Measurements from ENCODE around the gene GAPVD1. TPM values are rescaled to one million over a fixed set of nuclear protein-coding genes. Genes with fewer than 3 reads are reported as not detected.
A peak's percentile ranks its signal among the peaks of the same experiment; 100 is the strongest.

The GAPVD1 gene
- total RNA-seq, 1 experiment from 2014 or later = 66.2 TPM

- intact Hi-C loops (cut with micrococcal nuclease; ENCODE audit: unreplicated experiment) = loop anchor here (1.0 kb wide), 2 partner anchors 81 to 118 kb away; no protein-coding TSS in a partner anchor
- peaks cover 4% of the 10 kb centered on the region for H3K4me1 Mint-ChIP-seq (ENCODE audit: low read depth, unreplicated experiment)
- peak; percentile 47 to 69 for DNase-seq
- H3K4me3 Mint-ChIP-seq (ENCODE audit: unreplicated experiment) = no peak overlapping the region
- H3K9me3 Mint-ChIP-seq (ENCODE audit: unreplicated experiment) = no peaks in the 10 kb centered on the region
- 0 out of 2 replicates have a peak, but pooled peaks cover 4% of the 10 kb centered on the region for H3K4me1 ChIP-seq
- H3K27ac Mint-ChIP-seq (ENCODE audit: unreplicated experiment) = no peak overlapping the region
- no peaks in the 10 kb centered on the region for H3K9me3 ChIP-seq
- POLR2A ChIA-PET = interaction anchor here (1.0 kb wide), 1 partner anchor 15 kb away, joined by 9 read pairs; the partner anchor contains the start of gene HSPA5
- TF ChIP-seq CTCF (IDR thresholded peaks at IDR 0.05; ENCODE audit: insufficient read depth in 1 of 2, low read depth in 1 of 2, low read length in 1 of 2, severe bottlenecking in 1 of 2, unreplicated experiment in 1 of 2) = peak; percentile 56 to 62
- H3K4me3 ChIP-seq (ENCODE audit: low read depth, low read length) = no peak overlapping the region
- no peaks in the 10 kb centered on the region for H3K36me3 ChIP-seq (ENCODE audit: control insufficient read depth, insufficient read depth, low read length)
- H3K27me3 ChIP-seq (replicated peaks; ENCODE audit: control insufficient read depth, insufficient read depth, low read length) = no peaks in the 10 kb centered on the region
- no peaks in the 10 kb centered on the region for H3K27me3 Mint-ChIP-seq (ENCODE audit: insufficient read depth, unreplicated experiment)
- no peaks in the 10 kb centered on the region for H3K36me3 Mint-ChIP-seq (ENCODE audit: insufficient read depth, unreplicated experiment)
- CTCF ChIA-PET = interaction anchor here (0.6 to 2.0 kb wide), 16 partner anchors 11 to 303 kb away, joined by 3 to 31 read pairs (median 6); partner anchors contain the start of gene HSPA5
- no TSS peak for BruUV-seq (replicated peaks)
Observed at GRCh38 chr9:125255781-125256391, 5.7 kb upstream of the GAPVD1 start.

- BruUV-seq (replicated peaks) = no TSS peak
- ChIA-PET CTCF (no interaction called here), POLR2A (no interaction called here)
- Mint-ChIP-seq H3K9me3 (ENCODE audit: unreplicated experiment) (no peaks in the 10 kb centered on the region), H3K4me1 (ENCODE audit: low read depth, unreplicated experiment) (peaks cover 8% of the 10 kb centered on the region), H3K4me3 (ENCODE audit: unreplicated experiment) (no peak overlapping the region), H3K36me3 (ENCODE audit: insufficient read depth, unreplicated experiment) (peaks cover 6% of the 10 kb centered on the region), H3K27me3 (ENCODE audit: insufficient read depth, unreplicated experiment) (no peaks in the 10 kb centered on the region), H3K27ac (ENCODE audit: unreplicated experiment) (no peak overlapping the region)
- no peak for DNase-seq
- intact Hi-C loops (cut with micrococcal nuclease; ENCODE audit: unreplicated experiment) = no loop called here
- no peaks in the 10 kb centered on the region for H3K9me3 ChIP-seq
- H3K4me3 ChIP-seq (ENCODE audit: low read depth, low read length) = no peak overlapping the region
- 0 out of 2 replicates have a peak, but pooled peaks cover 6% of the 10 kb centered on the region for H3K4me1 ChIP-seq
- no peaks in the 10 kb centered on the region for H3K36me3 ChIP-seq (ENCODE audit: control insufficient read depth, insufficient read depth, low read length)
- TF ChIP-seq CTCF (IDR thresholded peaks at IDR 0.05; ENCODE audit: insufficient read depth in 1 of 2, low read depth in 1 of 2, low read length in 1 of 2, severe bottlenecking in 1 of 2, unreplicated experiment in 1 of 2) = no peak
- no peaks in the 10 kb centered on the region for H3K27me3 ChIP-seq (replicated peaks; ENCODE audit: control insufficient read depth, insufficient read depth, low read length)
Observed at GRCh38 chr9:125258160-125258785, 3.4 kb upstream of the GAPVD1 start.

- CTCF ChIA-PET = no interaction called here
- intact Hi-C loops (cut with micrococcal nuclease; ENCODE audit: unreplicated experiment) = no loop called here
- H3K4me1 ChIP-seq = 0 out of 2 replicates have a peak, but pooled peaks cover 6% of the 10 kb centered on the region
- no peaks in the 10 kb centered on the region for H3K27me3 Mint-ChIP-seq (ENCODE audit: insufficient read depth, unreplicated experiment)
- peaks cover 13% of the 10 kb centered on the region for H3K36me3 Mint-ChIP-seq (ENCODE audit: insufficient read depth, unreplicated experiment)
- no peak for TF ChIP-seq CTCF (IDR thresholded peaks at IDR 0.05; ENCODE audit: insufficient read depth in 1 of 2, low read depth in 1 of 2, low read length in 1 of 2, severe bottlenecking in 1 of 2, unreplicated experiment in 1 of 2)
- H3K9me3 ChIP-seq = no peaks in the 10 kb centered on the region
- no peak overlapping the region for H3K4me3 Mint-ChIP-seq (ENCODE audit: unreplicated experiment)
- H3K4me1 Mint-ChIP-seq (ENCODE audit: low read depth, unreplicated experiment) = peaks cover 12% of the 10 kb centered on the region
- no peaks in the 10 kb centered on the region for H3K36me3 ChIP-seq (ENCODE audit: control insufficient read depth, insufficient read depth, low read length)
- H3K9me3 Mint-ChIP-seq (ENCODE audit: unreplicated experiment) = no peaks in the 10 kb centered on the region
- H3K4me3 ChIP-seq (ENCODE audit: low read depth, low read length) = no peak overlapping the region
- no peak overlapping the region for H3K27ac Mint-ChIP-seq (ENCODE audit: unreplicated experiment)
- H3K27me3 ChIP-seq (replicated peaks; ENCODE audit: control insufficient read depth, insufficient read depth, low read length) = no peaks in the 10 kb centered on the region
- POLR2A ChIA-PET = no interaction called here
- no peak for DNase-seq
- no TSS peak for BruUV-seq (replicated peaks)
Observed at GRCh38 chr9:125258832-125259534, 2.6 kb upstream of the GAPVD1 start.
